ENCODE data around the gene NPC1.

Gene NPC1

DNA sequence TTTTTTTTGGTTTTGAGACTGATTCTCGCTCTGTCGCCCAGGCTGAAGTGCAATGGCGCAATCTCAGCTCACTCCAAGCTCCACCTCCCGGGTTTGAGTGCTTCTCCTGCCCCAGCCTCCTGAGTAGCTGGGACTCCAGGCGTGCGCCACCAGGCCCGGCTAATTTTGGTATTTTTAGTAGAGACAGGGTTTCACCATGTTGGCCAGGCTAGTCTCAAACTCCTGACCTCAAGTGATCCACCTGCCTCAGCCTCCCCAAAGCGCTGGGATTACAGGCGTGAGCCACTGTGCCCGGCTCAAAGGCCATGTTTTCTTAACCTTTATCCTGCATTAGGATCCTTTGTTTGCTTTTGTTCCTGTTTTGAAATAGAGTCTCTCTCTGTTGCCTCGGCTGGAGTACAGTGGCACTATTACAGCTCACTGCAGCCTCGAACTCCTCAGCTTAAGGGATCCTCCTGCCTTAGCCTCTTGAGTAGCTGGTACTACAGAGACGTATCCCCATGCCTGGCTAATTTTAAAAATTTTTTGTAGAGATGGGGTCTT, 41.0 kb downstream of the NPC1 start:
- no peaks in the 10 kb centered on the region for H3K9me2 ChIP-seq (ENCODE audit: low read depth, low read length)
- H4K20me1 ChIP-seq (ENCODE audit: insufficient read depth, low read length) = no peaks in the 10 kb centered on the region
- no peak overlapping the region for H3K9ac ChIP-seq (ENCODE audit: low read length)
- no peaks in the 10 kb centered on the region for H3K9me3 ChIP-seq (ENCODE audit: low read length)
- H3K36me3 ChIP-seq (ENCODE audit: insufficient read depth, low read length) = peaks cover 76% of the 10 kb centered on the region
- H3K79me2 ChIP-seq (ENCODE audit: insufficient read depth, low read length) = no peaks in the 10 kb centered on the region
- no peak overlapping the region for H3K27ac ChIP-seq (ENCODE audit: low read depth, low read length, poor library complexity, severe bottlenecking)
- no peak overlapping the region for H2AFZ ChIP-seq (ENCODE audit: low read length)
- TF ChIP-seq EZH2 (IDR thresholded peaks at IDR 0.05; ENCODE audit: borderline replicate concordance, low read length) = no peak
- TF ChIP-seq CTCF (IDR thresholded peaks at IDR 0.05; ENCODE audit: low read length) = no peak
- no peak overlapping the region for H3K4me2 ChIP-seq (ENCODE audit: low read length)
- H3K4me1 ChIP-seq (ENCODE audit: insufficient read depth, low read length, severe bottlenecking) = no peaks in the 10 kb centered on the region
- H3K4me3 ChIP-seq (ENCODE audit: low read depth, low read length, poor library complexity, severe bottlenecking) = no peak overlapping the region
- H3K27me3 ChIP-seq (ENCODE audit: insufficient read depth, low read length) = no peaks in the 10 kb centered on the region
- no peaks in the 10 kb centered on the region for H3F3A ChIP-seq (ENCODE audit: insufficient read depth, low read length)

GRCh38 chr18:23542461-23542860, 43.8 kb downstream of the NPC1 start:
- TF ChIP-seq EZH2 (IDR thresholded peaks at IDR 0.05; ENCODE audit: borderline replicate concordance, low read length) = no peak
- TF ChIP-seq CTCF (IDR thresholded peaks at IDR 0.05; ENCODE audit: low read length) = no peak
- Histone ChIP-seq H3K4me2 (ENCODE audit: low read length) (no peak overlapping the region), H3F3A (ENCODE audit: insufficient read depth, low read length) (no peaks in the 10 kb centered on the region), H2AFZ (ENCODE audit: low read length) (no peak overlapping the region), H3K4me1 (ENCODE audit: insufficient read depth, low read length, severe bottlenecking) (no peaks in the 10 kb centered on the region), H3K27me3 (ENCODE audit: insufficient read depth, low read length) (no peaks in the 10 kb centered on the region), H3K9ac (ENCODE audit: low read length) (no peak overlapping the region), H4K20me1 (ENCODE audit: insufficient read depth, low read length) (no peaks in the 10 kb centered on the region), H3K79me2 (ENCODE audit: insufficient read depth, low read length) (no peaks in the 10 kb centered on the region), H3K9me3 (ENCODE audit: low read length) (no peaks in the 10 kb centered on the region), H3K36me3 (ENCODE audit: insufficient read depth, low read length) (peaks cover 93% of the 10 kb centered on the region), H3K4me3 (ENCODE audit: low read depth, low read length, poor library complexity, severe bottlenecking) (no peak overlapping the region), H3K27ac (ENCODE audit: low read depth, low read length, poor library complexity, severe bottlenecking) (no peak overlapping the region), H3K9me2 (ENCODE audit: low read depth, low read length) (no peaks in the 10 kb centered on the region)

GRCh38 chr18:23541349-23542093, 44.8 kb downstream of the NPC1 start:
- Histone ChIP-seq H3K9me2 (ENCODE audit: low read depth, low read length) (no peaks in the 10 kb centered on the region), H3F3A (ENCODE audit: insufficient read depth, low read length) (no peaks in the 10 kb centered on the region), H3K79me2 (ENCODE audit: insufficient read depth, low read length) (no peaks in the 10 kb centered on the region), H3K27ac (ENCODE audit: low read depth, low read length, poor library complexity, severe bottlenecking) (no peak overlapping the region), H3K9me3 (ENCODE audit: low read length) (no peaks in the 10 kb centered on the region), H4K20me1 (ENCODE audit: insufficient read depth, low read length) (no peaks in the 10 kb centered on the region), H2AFZ (ENCODE audit: low read length) (no peak overlapping the region), H3K36me3 (ENCODE audit: insufficient read depth, low read length) (peaks cover 91% of the 10 kb centered on the region), H3K4me1 (ENCODE audit: insufficient read depth, low read length, severe bottlenecking) (no peaks in the 10 kb centered on the region), H3K9ac (ENCODE audit: low read length) (no peak overlapping the region), H3K4me3 (ENCODE audit: low read depth, low read length, poor library complexity, severe bottlenecking) (no peak overlapping the region), H3K27me3 (ENCODE audit: insufficient read depth, low read length) (no peaks in the 10 kb centered on the region), H3K4me2 (ENCODE audit: low read length) (no peak overlapping the region)
- TF ChIP-seq CTCF (IDR thresholded peaks at IDR 0.05; ENCODE audit: low read length) (no peak), EZH2 (IDR thresholded peaks at IDR 0.05; ENCODE audit: borderline replicate concordance, low read length) (no peak)
